Upper lobe of left lung (tissue), 4 donors: Measurements from ENCODE around the gene PABPN1L.

Experiments used
- EP300 ChIP-seq, 4 donors: sonication (generic); formaldehyde crosslinking; IDR thresholded peaks; one replicate each; pipeline ENCODE4 v1.5.1; 2017; ENCODE audit warnings: antibody characterized with exemption in 4 of 4, control low read depth in 2 of 4
- POLR2A ChIP-seq, 4 donors: fragments of 450-650 bp; IDR thresholded peaks; one replicate each; pipeline ENCODE4 v1.5.1; 2016 to 2017; ENCODE audit warnings: antibody characterized with exemption in 4 of 4, mild to moderate bottlenecking in 2 of 4
- POLR2AphosphoS5 ChIP-seq, 2 donors: sonication (generic); formaldehyde crosslinking; IDR thresholded peaks; one replicate each; pipeline ENCODE4 v1.5.1; 2017; ENCODE audit warnings: antibody characterized with exemption in 2 of 2

GRCh38 chr16:88883117-88883895 is 16.8 kb upstream of the PABPN1L start:
- no peak for TF ChIP-seq EP300 (IDR thresholded peaks at IDR 0.05)
- no peak for TF ChIP-seq POLR2A (IDR thresholded peaks at IDR 0.05)
- no peak for TF ChIP-seq POLR2AphosphoS5 (IDR thresholded peaks at IDR 0.05)
